ENCODE data around the gene NUDT9.
"Not testable (repeated sequence)": the region's sequence is repeated elsewhere in the genome, so short reads cannot be mapped to it uniquely, and the experiment has no call there.

The NUDT9 gene

GRCh38 chr4:87422104-87423052 lies at the start of gene NUDT9:
Gene NUDT9, plus strand, starts transcription at chr4:87422573. Its CDS starts 333 bp downstream, at chr4:87422906.
- DNase-seq: peak; percentile 95

GRCh38 chr4:87375719-87376291 lies 46.6 kb upstream of the NUDT9 start:
- no peak for DNase-seq

- no peak for DNase-seq
Measured at GRCh38 chr4:87377816-87378215, 44.6 kb upstream of the NUDT9 start.

- DNase-seq: no peak
Measured at GRCh38 chr4:87382116-87382515, 40.3 kb upstream of the NUDT9 start.

GRCh38 chr4:87382931-87383330 lies 39.4 kb upstream of the NUDT9 start:
- DNase-seq: no peak

GRCh38 chr4:87384466-87385132 lies 37.8 kb upstream of the NUDT9 start:
- DNase-seq: not testable (repeated sequence)

- no peak for DNase-seq
Measured at GRCh38 chr4:87387237-87387636, 35.1 kb upstream of the NUDT9 start.

- no peak for DNase-seq
Measured at GRCh38 chr4:87388901-87389300, 33.5 kb upstream of the NUDT9 start.

- not testable (repeated sequence) for DNase-seq
Measured at GRCh38 chr4:87390055-87390454, 32.3 kb upstream of the NUDT9 start.

- DNase-seq: no peak
Measured at GRCh38 chr4:87390551-87390890, 31.9 kb upstream of the NUDT9 start.

GRCh38 chr4:87390891-87391575 lies 31.3 kb upstream of the NUDT9 start, which contains the start of gene HSD17B11:
Gene HSD17B11, minus strand, starts transcription at chr4:87391188. Its CDS starts 118 bp downstream, at chr4:87391070.
- DNase-seq: peak; percentile 88

GRCh38 chr4:87391576-87392054 lies 30.8 kb upstream of the NUDT9 start:
- DNase-seq: no peak

- DNase-seq: no peak
Measured at GRCh38 chr4:87392183-87392582, 30.2 kb upstream of the NUDT9 start.

GRCh38 chr4:87395073-87395472 lies 27.3 kb upstream of the NUDT9 start:
- not testable (repeated sequence) for DNase-seq

- not testable (repeated sequence) for DNase-seq
Measured at GRCh38 chr4:87395851-87396250, 26.5 kb upstream of the NUDT9 start.

GRCh38 chr4:87399148-87399547 lies 23.2 kb upstream of the NUDT9 start:
- DNase-seq: no peak

GRCh38 chr4:87399954-87400353 lies 22.4 kb upstream of the NUDT9 start:
- no peak for DNase-seq

- not testable (repeated sequence) for DNase-seq
Measured at GRCh38 chr4:87403732-87404131, 18.6 kb upstream of the NUDT9 start.

- DNase-seq: no peak
Measured at GRCh38 chr4:87405211-87405820, 17.1 kb upstream of the NUDT9 start.

- no peak for DNase-seq
Measured at GRCh38 chr4:87406462-87406861, 15.9 kb upstream of the NUDT9 start.

GRCh38 chr4:87406902-87407301 lies 15.5 kb upstream of the NUDT9 start:
- not testable (repeated sequence) for DNase-seq

- no peak for DNase-seq
Measured at GRCh38 chr4:87409420-87409939, 12.9 kb upstream of the NUDT9 start.

Measured in right forelimb (tissue), 1 donor.